ENCODE data around the gene BBS9.

- TF ChIP-seq, protein P1, sequence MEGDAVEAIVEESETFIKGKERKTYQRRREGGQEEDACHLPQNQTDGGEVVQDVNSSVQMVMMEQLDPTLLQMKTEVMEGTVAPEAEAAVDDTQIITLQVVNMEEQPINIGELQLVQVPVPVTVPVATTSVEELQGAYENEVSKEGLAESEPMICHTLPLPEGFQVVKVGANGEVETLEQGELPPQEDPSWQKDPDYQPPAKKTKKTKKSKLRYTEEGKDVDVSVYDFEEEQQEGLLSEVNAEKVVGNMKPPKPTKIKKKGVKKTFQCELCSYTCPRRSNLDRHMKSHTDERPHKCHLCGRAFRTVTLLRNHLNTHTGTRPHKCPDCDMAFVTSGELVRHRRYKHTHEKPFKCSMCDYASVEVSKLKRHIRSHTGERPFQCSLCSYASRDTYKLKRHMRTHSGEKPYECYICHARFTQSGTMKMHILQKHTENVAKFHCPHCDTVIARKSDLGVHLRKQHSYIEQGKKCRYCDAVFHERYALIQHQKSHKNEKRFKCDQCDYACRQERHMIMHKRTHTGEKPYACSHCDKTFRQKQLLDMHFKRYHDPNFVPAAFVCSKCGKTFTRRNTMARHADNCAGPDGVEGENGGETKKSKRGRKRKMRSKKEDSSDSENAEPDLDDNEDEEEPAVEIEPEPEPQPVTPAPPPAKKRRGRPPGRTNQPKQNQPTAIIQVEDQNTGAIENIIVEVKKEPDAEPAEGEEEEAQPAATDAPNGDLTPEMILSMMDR (conservative IDR thresholded peaks at IDR 0.05; ENCODE audit: low read depth, low read length) = no peak
- TF ChIP-seq EZH2phosphoT487 (IDR thresholded peaks at IDR 0.05; ENCODE audit: borderline replicate concordance, low read length) = no peak
Observed at GRCh38 chr7:33425929-33426678, 296.7 kb downstream of the BBS9 start.
